ENCODE results near the gene MTREX.
A peak's percentile ranks its signal among the peaks of the same experiment; 100 is the strongest.

DNA sequence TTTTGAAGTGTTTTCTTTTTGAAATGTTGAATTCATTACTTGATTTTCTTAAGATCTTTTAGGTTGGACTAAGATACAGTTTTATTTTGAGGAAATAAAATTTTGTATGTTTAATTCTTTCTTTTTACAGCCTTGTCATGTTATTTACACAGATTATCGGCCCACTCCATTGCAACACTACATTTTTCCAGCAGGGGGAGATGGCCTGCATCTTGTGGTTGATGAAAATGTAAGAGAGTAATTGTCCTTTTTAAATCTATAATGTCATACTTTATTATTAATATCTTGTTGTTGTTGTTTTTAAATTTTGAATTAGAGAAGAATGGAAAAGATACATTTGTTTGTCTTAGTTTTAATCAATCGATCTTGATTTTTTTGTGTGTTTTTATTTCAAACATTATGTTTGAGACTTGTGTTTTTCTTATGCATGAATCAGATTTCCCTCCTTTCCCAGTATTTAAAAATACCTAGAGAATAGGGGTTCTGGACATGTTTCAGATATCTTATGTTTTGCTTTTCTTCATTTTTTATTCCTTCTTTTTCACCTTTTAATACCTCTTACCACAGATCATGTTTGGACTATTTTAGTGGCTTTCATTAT is 36.7 kb downstream of the MTREX start:
- TF ChIP-seq EZH2phosphoT487 (IDR thresholded peaks at IDR 0.05; ENCODE audit: borderline replicate concordance, low read length) (no peak), EZH2 (IDR thresholded peaks at IDR 0.05; ENCODE audit: low read length, unreplicated experiment) (no peak)
- TF ChIP-seq, protein P1, sequence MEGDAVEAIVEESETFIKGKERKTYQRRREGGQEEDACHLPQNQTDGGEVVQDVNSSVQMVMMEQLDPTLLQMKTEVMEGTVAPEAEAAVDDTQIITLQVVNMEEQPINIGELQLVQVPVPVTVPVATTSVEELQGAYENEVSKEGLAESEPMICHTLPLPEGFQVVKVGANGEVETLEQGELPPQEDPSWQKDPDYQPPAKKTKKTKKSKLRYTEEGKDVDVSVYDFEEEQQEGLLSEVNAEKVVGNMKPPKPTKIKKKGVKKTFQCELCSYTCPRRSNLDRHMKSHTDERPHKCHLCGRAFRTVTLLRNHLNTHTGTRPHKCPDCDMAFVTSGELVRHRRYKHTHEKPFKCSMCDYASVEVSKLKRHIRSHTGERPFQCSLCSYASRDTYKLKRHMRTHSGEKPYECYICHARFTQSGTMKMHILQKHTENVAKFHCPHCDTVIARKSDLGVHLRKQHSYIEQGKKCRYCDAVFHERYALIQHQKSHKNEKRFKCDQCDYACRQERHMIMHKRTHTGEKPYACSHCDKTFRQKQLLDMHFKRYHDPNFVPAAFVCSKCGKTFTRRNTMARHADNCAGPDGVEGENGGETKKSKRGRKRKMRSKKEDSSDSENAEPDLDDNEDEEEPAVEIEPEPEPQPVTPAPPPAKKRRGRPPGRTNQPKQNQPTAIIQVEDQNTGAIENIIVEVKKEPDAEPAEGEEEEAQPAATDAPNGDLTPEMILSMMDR (conservative IDR thresholded peaks at IDR 0.05; ENCODE audit: low read depth, low read length) = peak; percentile 71
